ENCODE data around the gene ZNF407. TPM values are rescaled to one million over a fixed set of nuclear protein-coding genes. Genes with fewer than 3 reads are reported as not detected.
A peak's percentile ranks its signal among the peaks of the same experiment; 100 is the strongest.

Gene ZNF407
- total and polyA plus RNA-seq, 4 donors = 2.8 to 34.9 (median 9.5) TPM

- H3K9me3 ChIP-seq (ENCODE audit: control insufficient read depth in 4 of 4, insufficient read depth in 3 of 4, low read length in 3 of 4) = no peaks in the 10 kb centered on the region
- no peak for DNase-seq
- WGBS, 2 donors = 94 to 95% methylated on average over 20 of the region's 20 CpGs
- no peak for TF ChIP-seq CTCF (IDR thresholded peaks at IDR 0.05; ENCODE audit: control extremely low read depth, extremely low read depth)
- no peak overlapping the region for H3K4me3 ChIP-seq
- no peak overlapping the region for H3K9ac ChIP-seq (ENCODE audit: insufficient read depth in 1 of 2, low read length in 2 of 2)
- no peak overlapping the region for H3K27ac ChIP-seq (ENCODE audit: low read depth in 1 of 2, low read length in 1 of 2)
- H3K36me3 ChIP-seq (ENCODE audit: control insufficient read depth in 4 of 4, insufficient read depth in 4 of 4, low read length in 4 of 4) = peaks cover 0 to 8% (median 3%) of the 10 kb centered on the region in 4 donors
- peaks cover 0 to 18% (median 0%) of the 10 kb centered on the region in 5 donors for H3K4me1 ChIP-seq (ENCODE audit: control insufficient read depth in 5 of 5, insufficient read depth in 5 of 5, low read length in 5 of 5)
- no peaks in the 10 kb centered on the region for H3K27me3 ChIP-seq (ENCODE audit: control insufficient read depth in 3 of 3, insufficient read depth in 3 of 3, low read length in 2 of 3)
- ATAC-seq (ENCODE audit: insufficient read depth, low FRiP score) = no peak
Measured at GRCh38 chr18:75068682-75069435, 471.2 kb downstream of the ZNF407 start.

- no peak for DNase-seq
- no peak for ATAC-seq (ENCODE audit: insufficient read depth, low FRiP score)
- H3K4me3 ChIP-seq = no peak overlapping the region
- 78 to 79% methylated on average over 16 of the region's 16 CpGs for WGBS, 2 donors
- no peak for TF ChIP-seq CTCF (IDR thresholded peaks at IDR 0.05; ENCODE audit: control extremely low read depth, extremely low read depth)
- no peaks in the 10 kb centered on the region for H3K27me3 ChIP-seq (ENCODE audit: control insufficient read depth in 3 of 3, insufficient read depth in 3 of 3, low read length in 2 of 3)
- H3K9ac ChIP-seq (ENCODE audit: insufficient read depth in 1 of 2, low read length in 2 of 2) = no peak overlapping the region
- H3K4me1 ChIP-seq (ENCODE audit: control insufficient read depth in 5 of 5, insufficient read depth in 5 of 5, low read length in 5 of 5) = peaks cover 0 to 18% (median 0%) of the 10 kb centered on the region in 5 donors
- H3K36me3 ChIP-seq (ENCODE audit: control insufficient read depth in 4 of 4, insufficient read depth in 4 of 4, low read length in 4 of 4) = no peaks in the 10 kb centered on the region
- peak overlapping the region; percentile 64 to 88 for H3K27ac ChIP-seq (ENCODE audit: low read depth in 1 of 2, low read length in 1 of 2)
- H3K9me3 ChIP-seq (ENCODE audit: control insufficient read depth in 4 of 4, insufficient read depth in 3 of 4, low read length in 3 of 4) = no peaks in the 10 kb centered on the region
Measured at GRCh38 chr18:75070235-75070624, 472.6 kb downstream of the ZNF407 start.

- WGBS, 2 donors = 40 to 47% methylated on average over 22 of the region's 22 CpGs
- peak; percentile 72 for ATAC-seq (ENCODE audit: insufficient read depth, low FRiP score)
- no peaks in the 10 kb centered on the region for H3K36me3 ChIP-seq (ENCODE audit: control insufficient read depth in 4 of 4, insufficient read depth in 4 of 4, low read length in 4 of 4)
- H3K9me3 ChIP-seq (ENCODE audit: control insufficient read depth in 4 of 4, insufficient read depth in 3 of 4, low read length in 3 of 4) = peaks cover 0 to under 1% (median 0%) of the 10 kb centered on the region in 4 donors
- peak overlapping the region; percentile 64 to 88 for H3K27ac ChIP-seq (ENCODE audit: low read depth in 1 of 2, low read length in 1 of 2)
- H3K4me1 ChIP-seq (ENCODE audit: control insufficient read depth in 5 of 5, insufficient read depth in 5 of 5, low read length in 5 of 5) = peaks cover 0 to 18% (median 0%) of the 10 kb centered on the region in 5 donors
- DNase-seq = peak in 1 of 3 donors; percentile 38
- TF ChIP-seq CTCF (IDR thresholded peaks at IDR 0.05; ENCODE audit: control extremely low read depth, extremely low read depth) = no peak
- H3K27me3 ChIP-seq (ENCODE audit: control insufficient read depth in 3 of 3, insufficient read depth in 3 of 3, low read length in 2 of 3) = no peaks in the 10 kb centered on the region
- H3K9ac ChIP-seq (ENCODE audit: insufficient read depth in 1 of 2, low read length in 2 of 2) = no peak overlapping the region
- no peak overlapping the region for H3K4me3 ChIP-seq
Measured at GRCh38 chr18:75070625-75071483, 473.2 kb downstream of the ZNF407 start.
